Measurements from ENCODE around the gene RPTOR.
A peak's percentile ranks its signal among the peaks of the same experiment; 100 is the strongest.

RPTOR gene

GRCh38 chr17:80847496-80848230 is 303.0 kb downstream of the RPTOR start:
- Histone ChIP-seq H3K9me3 (ENCODE audit: insufficient read depth, low read length, severe bottlenecking) (no peaks in the 10 kb centered on the region), H3K36me3 (ENCODE audit: insufficient read depth, low read length) (peaks cover 39% of the 10 kb centered on the region), H3K4me2 (ENCODE audit: insufficient read depth, low read length) (no peak overlapping the region), H3K27ac (ENCODE audit: low read length) (no peak overlapping the region), H4K20me1 (ENCODE audit: insufficient read depth, low read length) (no peaks in the 10 kb centered on the region), H3K79me2 (ENCODE audit: insufficient read depth, low read length) (no peaks in the 10 kb centered on the region), H3K9ac (ENCODE audit: low read depth, low read length) (no peak overlapping the region), H2AFZ (ENCODE audit: low read depth, low read length) (no peak overlapping the region), H3K4me1 (ENCODE audit: insufficient read depth, low read length) (no peaks in the 10 kb centered on the region), H3K4me3 (ENCODE audit: low read depth in 1 of 2, low read length in 2 of 2) (no peak overlapping the region), H3K27me3 (ENCODE audit: insufficient read depth, low read length, poor library complexity) (no peaks in the 10 kb centered on the region)
- ATAC-seq (ENCODE audit: insufficient read depth, low read depth) (peak; percentile 52), DNase-seq (peak; percentile 36)
- TF ChIP-seq EZH2 (IDR thresholded peaks at IDR 0.05; ENCODE audit: borderline replicate concordance, low read depth, low read length, severe bottlenecking) (no peak), CTCF (IDR thresholded peaks at IDR 0.05; ENCODE audit: borderline replicate concordance, extremely low read depth, low read length, poor library complexity, severe bottlenecking) (no peak)

- H3K27ac ChIP-seq (ENCODE audit: low read length): no peak overlapping the region
- H4K20me1 ChIP-seq (ENCODE audit: insufficient read depth, low read length): no peaks in the 10 kb centered on the region
- H3K4me1 ChIP-seq (ENCODE audit: insufficient read depth, low read length): no peaks in the 10 kb centered on the region
- no peak overlapping the region for H3K9ac ChIP-seq (ENCODE audit: low read depth, low read length)
- no peak overlapping the region for H3K4me3 ChIP-seq (ENCODE audit: low read depth in 1 of 2, low read length in 2 of 2)
- H3K9me3 ChIP-seq (ENCODE audit: insufficient read depth, low read length, severe bottlenecking): no peaks in the 10 kb centered on the region
- ATAC-seq (ENCODE audit: insufficient read depth, low read depth) (no peak), DNase-seq (no peak)
- no peak overlapping the region for H3K4me2 ChIP-seq (ENCODE audit: insufficient read depth, low read length)
- H3K36me3 ChIP-seq (ENCODE audit: insufficient read depth, low read length): peaks cover 35% of the 10 kb centered on the region
- H3K79me2 ChIP-seq (ENCODE audit: insufficient read depth, low read length): no peaks in the 10 kb centered on the region
- H3K27me3 ChIP-seq (ENCODE audit: insufficient read depth, low read length, poor library complexity): no peaks in the 10 kb centered on the region
- no peak overlapping the region for H2AFZ ChIP-seq (ENCODE audit: low read depth, low read length)
- no peak for TF ChIP-seq CTCF (IDR thresholded peaks at IDR 0.05; ENCODE audit: borderline replicate concordance, extremely low read depth, low read length, poor library complexity, severe bottlenecking)
Measured at GRCh38 chr17:80848449-80849102, 303.9 kb downstream of the RPTOR start.

GRCh38 chr17:80849119-80849518 is 304.5 kb downstream of the RPTOR start:
- Histone ChIP-seq H4K20me1 (ENCODE audit: insufficient read depth, low read length) (no peaks in the 10 kb centered on the region), H3K27ac (ENCODE audit: low read length) (no peak overlapping the region), H3K4me1 (ENCODE audit: insufficient read depth, low read length) (no peaks in the 10 kb centered on the region), H3K4me3 (ENCODE audit: low read depth in 1 of 2, low read length in 2 of 2) (no peak overlapping the region), H3K79me2 (ENCODE audit: insufficient read depth, low read length) (no peaks in the 10 kb centered on the region), H3K27me3 (ENCODE audit: insufficient read depth, low read length, poor library complexity) (no peaks in the 10 kb centered on the region), H3K9ac (ENCODE audit: low read depth, low read length) (no peak overlapping the region), H3K4me2 (ENCODE audit: insufficient read depth, low read length) (no peak overlapping the region), H2AFZ (ENCODE audit: low read depth, low read length) (no peak overlapping the region), H3K36me3 (ENCODE audit: insufficient read depth, low read length) (peaks cover 33% of the 10 kb centered on the region), H3K9me3 (ENCODE audit: insufficient read depth, low read length, severe bottlenecking) (no peaks in the 10 kb centered on the region)
- no peak for DNase-seq
- TF ChIP-seq EZH2 (IDR thresholded peaks at IDR 0.05; ENCODE audit: borderline replicate concordance, low read depth, low read length, severe bottlenecking) (no peak), CTCF (IDR thresholded peaks at IDR 0.05; ENCODE audit: borderline replicate concordance, extremely low read depth, low read length, poor library complexity, severe bottlenecking) (no peak)
- ATAC-seq (ENCODE audit: insufficient read depth, low read depth): no peak
